HG02759 (cell line): Measurements from ENCODE around the gene CEP104.

ENCODE experiments used
- ATAC-seq: cut with Tn5 transposase; IDR thresholded peaks from one replicate; pipeline ENCODE4 v1.9.1; 2021; ENCODE audit warnings: mild to moderate bottlenecking, moderate library complexity; ENCODE audit not compliant: unreplicated experiment

CEP104 gene

DNA sequence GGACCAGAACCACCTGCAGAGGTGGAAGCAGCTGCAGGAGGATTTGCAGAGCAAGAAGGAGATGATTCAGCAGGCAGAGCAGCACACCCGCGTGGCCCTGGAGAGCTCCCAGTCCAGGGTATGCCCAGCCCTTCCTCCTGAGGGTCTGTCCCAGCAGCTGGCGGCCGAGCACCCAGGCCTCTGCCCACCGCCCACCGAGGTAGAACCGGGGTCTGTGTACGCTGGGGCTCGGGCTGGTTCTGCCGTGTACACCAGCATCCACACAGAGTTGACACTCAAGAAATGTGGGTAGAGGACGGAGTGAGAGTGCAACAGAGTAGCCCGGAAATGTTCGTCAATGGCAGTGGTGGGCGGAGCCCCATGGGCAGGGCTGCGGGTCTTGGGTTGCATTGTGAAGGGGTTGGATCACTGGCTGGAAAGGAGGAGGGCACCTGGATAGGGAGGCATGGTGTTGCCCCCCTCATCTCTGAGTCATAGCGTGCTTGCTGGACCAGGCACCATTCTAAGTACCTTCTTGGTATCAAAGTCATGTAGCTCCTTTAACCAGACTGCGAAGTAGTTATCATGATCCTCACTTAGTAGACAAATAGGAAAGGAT lies 89.6 kb downstream of the CEP104 start:
- no peak for ATAC-seq

DNA sequence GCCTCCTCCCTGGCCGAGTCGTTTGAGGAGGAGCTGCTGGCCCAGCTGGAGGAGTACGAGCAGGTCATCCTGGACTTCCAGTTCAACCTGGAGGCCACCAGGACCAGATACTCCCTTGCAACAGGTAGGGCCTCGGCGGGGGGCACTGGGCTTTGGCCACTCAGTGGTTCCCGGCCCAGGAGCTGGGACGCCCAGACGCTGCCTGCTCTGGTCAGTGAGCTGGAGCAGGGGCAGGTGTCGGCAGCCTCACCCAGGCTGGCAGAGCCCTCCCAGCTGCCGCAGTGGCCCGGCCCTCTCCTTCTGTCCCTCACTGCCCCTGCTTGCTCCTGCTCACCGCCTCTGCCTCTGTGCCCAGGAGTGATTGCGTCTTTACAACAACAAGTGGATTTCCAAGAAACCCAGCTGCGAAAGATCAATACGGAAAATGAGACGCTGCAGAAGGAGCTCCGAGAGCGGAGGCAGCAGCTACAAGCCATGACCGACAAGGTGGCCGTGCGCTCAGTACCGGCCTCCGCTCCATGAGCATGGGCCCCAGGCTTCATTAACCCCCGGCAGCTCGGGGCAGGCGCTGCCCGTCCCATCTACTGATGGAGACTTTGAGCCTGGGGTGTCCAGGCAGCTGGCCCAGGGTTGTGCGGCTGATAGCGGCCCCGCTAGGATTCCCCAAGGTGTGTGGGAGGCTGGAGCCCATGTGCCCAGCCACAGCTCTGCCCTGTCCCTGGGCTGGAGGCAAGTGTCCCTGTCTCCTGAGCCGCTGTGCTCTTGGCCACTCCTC lies 93.5 kb downstream of the CEP104 start:
- ATAC-seq = no peak

GRCh38 chr1:3762873-3763228 lies 94.2 kb downstream of the CEP104 start:
- no peak for ATAC-seq

DNA sequence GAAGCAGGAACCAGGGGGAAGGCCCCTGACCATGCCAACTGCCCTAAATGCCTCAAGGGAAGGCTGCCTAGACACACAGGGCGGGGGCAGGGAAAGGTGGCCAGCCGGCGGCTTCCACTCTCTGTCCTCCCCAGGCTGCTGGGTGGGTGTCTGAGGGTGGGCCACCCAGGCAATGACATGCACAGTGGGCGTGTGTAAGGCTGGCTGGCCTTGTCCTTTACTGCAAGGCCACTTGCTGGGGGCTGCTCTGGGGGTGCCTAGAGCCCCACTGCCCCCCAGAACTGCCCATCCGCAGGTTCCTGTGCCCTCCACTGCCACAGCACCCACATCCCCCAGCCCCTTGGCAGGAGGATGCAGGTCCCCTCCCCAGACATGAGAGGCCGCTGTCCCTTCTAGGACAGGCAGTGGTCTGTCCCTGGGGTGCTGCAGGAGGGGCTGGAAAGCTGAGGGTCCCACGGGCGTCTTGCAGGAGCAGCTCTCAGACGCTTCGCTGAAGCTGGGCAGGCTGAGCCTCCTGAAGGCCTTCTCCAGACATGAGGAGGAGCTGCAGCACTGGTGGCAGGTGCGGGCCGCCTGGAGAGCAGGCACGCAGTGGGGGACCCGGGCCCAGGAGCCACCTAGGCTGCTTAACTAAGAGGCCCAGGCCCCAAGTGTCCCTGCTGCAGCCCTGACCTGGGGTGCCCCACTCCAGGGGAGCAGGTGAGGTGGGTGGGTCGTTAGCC lies 94.7 kb downstream of the CEP104 start:
- ATAC-seq = no peak
